Amniotic epithelial cell (primary cell): Measurements from ENCODE around the gene ASAP2.
A peak's percentile ranks its signal among the peaks of the same experiment; 100 is the strongest.
"Not testable (repeated sequence)": the region's sequence is repeated elsewhere in the genome, so short reads cannot be mapped to it uniquely, and the experiment has no call there.

ENCODE experiments used
- DNase-seq: peaks from one replicate; pipeline ENCODE4 v3.0.0-alpha.2; 2010; ENCODE audit warnings: low read depth

The ASAP2 gene

GRCh38 chr2:9212010-9212635 lies 5.5 kb downstream of the ASAP2 start:
- no peak for DNase-seq

GRCh38 chr2:9212661-9213411 lies 6.2 kb downstream of the ASAP2 start:
- no peak for DNase-seq

- DNase-seq: no peak
These were observed 7.0 kb downstream of the ASAP2 start for GRCh38 chr2:9213477-9214051.

GRCh38 chr2:9214873-9215272 lies 8.3 kb downstream of the ASAP2 start:
- DNase-seq: no peak

- DNase-seq: no peak
These were observed 9.1 kb downstream of the ASAP2 start for GRCh38 chr2:9215680-9216079.

- DNase-seq: not testable (repeated sequence)
These were observed 9.5 kb downstream of the ASAP2 start for GRCh38 chr2:9216143-9216542.

- DNase-seq: no peak
These were observed 11.5 kb downstream of the ASAP2 start for GRCh38 chr2:9217838-9218770.

- peak; percentile 52 for DNase-seq
These were observed 12.4 kb downstream of the ASAP2 start for GRCh38 chr2:9219027-9219445.

GRCh38 chr2:9220201-9220600 lies 13.6 kb downstream of the ASAP2 start:
- no peak for DNase-seq

GRCh38 chr2:9221223-9221622 lies 14.6 kb downstream of the ASAP2 start:
- no peak for DNase-seq

- peak; percentile 51 for DNase-seq
These were observed 15.8 kb downstream of the ASAP2 start for GRCh38 chr2:9222239-9222892.

- no peak for DNase-seq
These were observed 16.3 kb downstream of the ASAP2 start for GRCh38 chr2:9222893-9223287.

GRCh38 chr2:9225806-9226205 lies 19.2 kb downstream of the ASAP2 start:
- no peak for DNase-seq

GRCh38 chr2:9226458-9227380 lies 20.1 kb downstream of the ASAP2 start:
- no peak for DNase-seq

- peak; percentile 91 for DNase-seq
These were observed 21.6 kb downstream of the ASAP2 start for GRCh38 chr2:9228088-9228751.

- DNase-seq: no peak
These were observed 22.3 kb downstream of the ASAP2 start for GRCh38 chr2:9228781-9229469.

- no peak for DNase-seq
These were observed 22.8 kb downstream of the ASAP2 start for GRCh38 chr2:9229470-9229820.

GRCh38 chr2:9230051-9230802 lies 23.6 kb downstream of the ASAP2 start:
- DNase-seq: no peak

GRCh38 chr2:9230881-9231280 lies 24.3 kb downstream of the ASAP2 start:
- DNase-seq: no peak
